Activated T-cell treated with anti-CD3 and anti-CD28 coated beads, Interleukin-2, amount 50 U/mL, for 4 hours (primary cell): ENCODE data around the gene PEAR1. TPM values are rescaled to one million over a fixed set of nuclear protein-coding genes. Genes with fewer than 3 reads are reported as not detected.

Experiments
- ATAC-seq, 2 donors: fragments of 200-7000 bp; cut with Tn5 transposase; one replicate each; pipeline ENCODE4 v1.10.0; 2021
- DNase-seq: peaks from one replicate; pipeline ENCODE4 v3.0.0-alpha.2; 2020
- H3K27me3 Mint-ChIP-seq: one replicate; pipeline ENCODE4 v1.8.0; 2021; ENCODE audit warnings: low read depth, mixed read lengths
- H3K36me3 Mint-ChIP-seq: one replicate; pipeline ENCODE4 v1.8.0; 2022; ENCODE audit warnings: mixed read lengths; ENCODE audit not compliant: insufficient read depth
- H3K4me1 Mint-ChIP-seq: one replicate; pipeline ENCODE4 v1.8.0; 2021; ENCODE audit warnings: low read depth, mixed read lengths
- H3K4me3 Mint-ChIP-seq: one replicate; pipeline ENCODE4 v1.8.0; 2021; ENCODE audit warnings: mild to moderate bottlenecking, moderate library complexity, mixed read lengths
- H3K9me3 Mint-ChIP-seq: one replicate; pipeline ENCODE4 v1.8.0; 2021; ENCODE audit warnings: mixed read lengths
- total RNA-seq, 3 donors: library from RNA; stranded (reverse); gene quantifications; one replicate each; pipeline ENCODE4 v1.2.1, GENCODE V29; 2021

The PEAR1 gene
- under 1 TPM in 1 of 3 donors, not detected in 2; 0.05 TPM for total RNA-seq

GRCh38 chr1:156893048-156893953, at the start of gene PEAR1:
Gene PEAR1, plus strand, starts transcription at chr1:156893718. Its CDS starts 10,209 bp downstream, at chr1:156903927.
- ATAC-seq = no peak
- no peaks in the 10 kb centered on the region for H3K36me3 Mint-ChIP-seq
- H3K4me1 Mint-ChIP-seq = peaks cover 8% of the 10 kb centered on the region
- no peak for DNase-seq
- peak within 1 kb of the TSS; percentile 54 for H3K4me3 Mint-ChIP-seq
- peaks cover 55% of the 10 kb centered on the region for H3K27me3 Mint-ChIP-seq
- no peaks in the 10 kb centered on the region for H3K9me3 Mint-ChIP-seq

GRCh38 chr1:156844102-156844501, 49.4 kb upstream of the PEAR1 start:
- no peak for DNase-seq
- H3K36me3 Mint-ChIP-seq = no peaks in the 10 kb centered on the region
- H3K4me1 Mint-ChIP-seq = peaks cover 22% of the 10 kb centered on the region
- H3K4me3 Mint-ChIP-seq = no peak overlapping the region
- H3K27me3 Mint-ChIP-seq = peaks cover 70% of the 10 kb centered on the region
- ATAC-seq = no peak
- no peaks in the 10 kb centered on the region for H3K9me3 Mint-ChIP-seq

- H3K4me1 Mint-ChIP-seq = peaks cover 25% of the 10 kb centered on the region
Measured at GRCh38 chr1:156844638-156845037, 48.9 kb upstream of the PEAR1 start.

GRCh38 chr1:156845055-156845952, 48.2 kb upstream of the PEAR1 start:
- peak; percentile 43 to 71 for ATAC-seq
- H3K27me3 Mint-ChIP-seq = peaks cover 66% of the 10 kb centered on the region

More at GRCh38 chr1:156844638-156845037, 48.9 kb upstream of the PEAR1 start:
- DNase-seq (no peak), ATAC-seq (no peak)
- Mint-ChIP-seq H3K36me3 (no peaks in the 10 kb centered on the region), H3K27me3 (peaks cover 69% of the 10 kb centered on the region), H3K9me3 (no peaks in the 10 kb centered on the region), H3K4me3 (no peak overlapping the region)

GRCh38 chr1:156845953-156846545, 47.5 kb upstream of the PEAR1 start:
- ATAC-seq (no peak), DNase-seq (no peak)
- no peaks in the 10 kb centered on the region for H3K36me3 Mint-ChIP-seq
- H3K4me3 Mint-ChIP-seq = no peak overlapping the region
- H3K9me3 Mint-ChIP-seq = no peaks in the 10 kb centered on the region
- H3K27me3 Mint-ChIP-seq = peaks cover 59% of the 10 kb centered on the region
- peaks cover 25% of the 10 kb centered on the region for H3K4me1 Mint-ChIP-seq

More at GRCh38 chr1:156845055-156845952, 48.2 kb upstream of the PEAR1 start:
- no peaks in the 10 kb centered on the region for H3K9me3 Mint-ChIP-seq
- peaks cover 25% of the 10 kb centered on the region for H3K4me1 Mint-ChIP-seq
- H3K36me3 Mint-ChIP-seq = no peaks in the 10 kb centered on the region
- H3K4me3 Mint-ChIP-seq = peak overlapping the region; percentile 43
- DNase-seq = peak; percentile 47

- Mint-ChIP-seq H3K4me3 (no peak overlapping the region), H3K36me3 (no peaks in the 10 kb centered on the region), H3K4me1 (peaks cover 25% of the 10 kb centered on the region), H3K9me3 (no peaks in the 10 kb centered on the region), H3K27me3 (peaks cover 54% of the 10 kb centered on the region)
- no peak for DNase-seq
- ATAC-seq = no peak
Measured at GRCh38 chr1:156846643-156847042, 46.9 kb upstream of the PEAR1 start.

- Mint-ChIP-seq H3K4me3 (no peak overlapping the region), H3K27me3 (peaks cover 43% of the 10 kb centered on the region), H3K4me1 (peaks cover 25% of the 10 kb centered on the region), H3K36me3 (no peaks in the 10 kb centered on the region), H3K9me3 (no peaks in the 10 kb centered on the region)
- ATAC-seq = no peak
- no peak for DNase-seq
Measured at GRCh38 chr1:156847591-156848460, 45.7 kb upstream of the PEAR1 start.

- ATAC-seq (peak; percentile 66 to 72), DNase-seq (peak; percentile 61)
- no peaks in the 10 kb centered on the region for H3K9me3 Mint-ChIP-seq
- no peak overlapping the region for H3K4me3 Mint-ChIP-seq
- H3K36me3 Mint-ChIP-seq = no peaks in the 10 kb centered on the region
- peaks cover 25% of the 10 kb centered on the region for H3K4me1 Mint-ChIP-seq
- peaks cover 37% of the 10 kb centered on the region for H3K27me3 Mint-ChIP-seq
Measured at GRCh38 chr1:156848461-156849150, 44.9 kb upstream of the PEAR1 start.

- Mint-ChIP-seq H3K4me1 (peaks cover 23% of the 10 kb centered on the region), H3K9me3 (no peaks in the 10 kb centered on the region), H3K27me3 (peaks cover 32% of the 10 kb centered on the region), H3K36me3 (no peaks in the 10 kb centered on the region), H3K4me3 (no peak overlapping the region)
- ATAC-seq (no peak), DNase-seq (no peak)
Measured at GRCh38 chr1:156849151-156849496, 44.4 kb upstream of the PEAR1 start.

- ATAC-seq (no peak), DNase-seq (no peak)
- Mint-ChIP-seq H3K4me3 (no peak overlapping the region), H3K36me3 (no peaks in the 10 kb centered on the region), H3K27me3 (peaks cover 15% of the 10 kb centered on the region), H3K9me3 (no peaks in the 10 kb centered on the region), H3K4me1 (peaks cover 14% of the 10 kb centered on the region)
Measured at GRCh38 chr1:156851779-156852417, 41.6 kb upstream of the PEAR1 start.

GRCh38 chr1:156852418-156852874, 41.1 kb upstream of the PEAR1 start:
- H3K36me3 Mint-ChIP-seq = no peaks in the 10 kb centered on the region
- no peak for ATAC-seq
- no peak overlapping the region for H3K4me3 Mint-ChIP-seq
- no peaks in the 10 kb centered on the region for H3K9me3 Mint-ChIP-seq
- peaks cover 14% of the 10 kb centered on the region for H3K4me1 Mint-ChIP-seq
- peaks cover 12% of the 10 kb centered on the region for H3K27me3 Mint-ChIP-seq
- DNase-seq = no peak

GRCh38 chr1:156853761-156854160, 39.8 kb upstream of the PEAR1 start:
- DNase-seq = no peak
- H3K4me1 Mint-ChIP-seq = peaks cover 10% of the 10 kb centered on the region
- ATAC-seq = no peak
- no peaks in the 10 kb centered on the region for H3K9me3 Mint-ChIP-seq
- H3K27me3 Mint-ChIP-seq = peaks cover 17% of the 10 kb centered on the region
- no peaks in the 10 kb centered on the region for H3K36me3 Mint-ChIP-seq
- no peak overlapping the region for H3K4me3 Mint-ChIP-seq
